Epithelial cell of esophagus (primary cell): ENCODE data around the gene IPO13.

Experiments used
- DNase-seq: peaks from one replicate; pipeline ENCODE4 v3.0.0; 2010; ENCODE audit warnings: low read depth
- H3K4me3 ChIP-seq: 2 replicates; pipeline ENCODE4 v1.5.1; 2011; ENCODE audit warnings: mild to moderate bottlenecking, low read length, control low read depth
- CTCF ChIP-seq: IDR thresholded peaks from 2 replicates; pipeline ENCODE4 v1.5.1; 2011; ENCODE audit warnings: low read depth, mild to moderate bottlenecking, low read length, control low read depth, inconsistent platforms; ENCODE audit not compliant: insufficient read depth; ENCODE audit errors: missing control alignments

Gene IPO13

GRCh38 chr1:43977376-43978263 lies 30.9 kb downstream of the IPO13 start:
- TF ChIP-seq CTCF, result no peak
- no peak for DNase-seq
- no peak overlapping the region for H3K4me3 ChIP-seq

- no peak for TF ChIP-seq CTCF
- DNase-seq, result no peak
- H3K4me3 ChIP-seq, result no peak overlapping the region
These were observed 31.5 kb downstream of the IPO13 start for GRCh38 chr1:43978264-43978550.

GRCh38 chr1:43978551-43979260 lies 32.0 kb downstream of the IPO13 start, which contains the start of gene B4GALT2:
TSS of gene B4GALT2 (plus strand) at chr1:43979210. CDS start at chr1:43981161, 1,951 bp downstream.
- H3K4me3 ChIP-seq, result peak within 1 kb of the TSS; percentile 60
- DNase-seq, result peak; percentile 45
- no peak for TF ChIP-seq CTCF

- TF ChIP-seq CTCF, result no peak
- no peak for DNase-seq
- H3K4me3 ChIP-seq, result peak overlapping the region; percentile 60
These were observed 32.4 kb downstream of the IPO13 start for GRCh38 chr1:43979261-43979527.

- no peak for TF ChIP-seq CTCF
- peak; percentile 59 for DNase-seq
- peak overlapping the region; percentile 60 for H3K4me3 ChIP-seq
These were observed 32.9 kb downstream of the IPO13 start for GRCh38 chr1:43979528-43980254.

- peak overlapping the region; percentile 60 for H3K4me3 ChIP-seq
- peak; percentile 90 for DNase-seq
- TF ChIP-seq CTCF, result no peak
These were observed 33.7 kb downstream of the IPO13 start for GRCh38 chr1:43980255-43981134.
